Measurements from ENCODE around the gene SEPTIN8. TPM values are rescaled to one million over a fixed set of nuclear protein-coding genes. Genes with fewer than 3 reads are reported as not detected.
A peak's percentile ranks its signal among the peaks of the same experiment; 100 is the strongest.

The SEPTIN8 gene
- total and polyA plus RNA-seq, 2 of the 8 experiments (the other 6 are each of a cell fraction or from before 2014, with no cell fraction given) = 21.2 to 33.0 TPM

DNA sequence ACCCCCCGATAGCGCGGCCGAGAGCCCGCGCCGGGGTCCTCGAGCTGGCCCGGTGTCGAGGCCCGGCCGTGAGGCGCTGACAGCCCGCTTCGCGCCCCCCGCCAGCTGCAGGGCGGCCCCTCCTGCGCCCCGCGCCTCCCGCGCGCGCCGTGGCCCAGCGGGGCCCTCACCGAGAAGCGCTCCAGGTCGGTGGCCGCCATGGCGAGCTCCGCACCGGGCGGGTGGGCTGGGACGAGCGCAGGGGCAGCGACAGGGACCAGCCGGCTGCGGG lies 166 bp downstream of the SEPTIN8 start:
- DNase-seq (ENCODE audit: low read depth in 1 of 2, low spot score in 2 of 2) (no peak), FAIRE-seq (no peak)
- no peak overlapping the region for H2BK15ac ChIP-seq (ENCODE audit: low read length)
- H2BK5ac ChIP-seq (ENCODE audit: low read depth, low read length) = no peak overlapping the region
- POLR2A ChIA-PET (ENCODE audit: partially characterized antibody) = interaction anchor here (1.0 to 2.7 kb wide), 3 partner anchors 20 to 46 kb away, joined by 3 to 8 read pairs (median 3); partner anchors contain the start of gene CCNI2
- H3K56ac ChIP-seq (replicated peaks; ENCODE audit: insufficient read length, low read depth, low read length) = no peak overlapping the region
- H3K4ac ChIP-seq (replicated peaks; ENCODE audit: insufficient read length, low read depth, low read length) = no peak overlapping the region
- H3K79me2 ChIP-seq (ENCODE audit: control insufficient read depth in 1 of 2, insufficient read depth in 2 of 2, low read length in 2 of 2) = peaks cover 0 to 7% of the 10 kb centered on the region in 2 experiments; a peak in 1 of 4 replicates
- TF ChIP-seq YY1 (IDR thresholded peaks at IDR 0.05; ENCODE audit: low read depth, low read length) = no peak
- 0 out of 4 replicates have a peak, but pooled peaks of 1 of the 2 experiments have one; percentile 6 for TF ChIP-seq SIN3A (conservative IDR thresholded peaks at IDR 0.05 in 1 of 2, IDR thresholded peaks at IDR 0.05 in 1 of 2; ENCODE audit: low read depth in 1 of 2, low read length in 2 of 2)
- TF ChIP-seq CTBP2 (IDR thresholded peaks at IDR 0.05; ENCODE audit: borderline replicate concordance, insufficient read depth, insufficient read length, low read length) = no peak
- no peak for TF ChIP-seq JUN (IDR thresholded peaks at IDR 0.05; ENCODE audit: low read depth, low read length)
- H3K23me2 ChIP-seq (ENCODE audit: low read depth, low read length) = peaks cover 10% of the 10 kb centered on the region
- H2AFZ ChIP-seq (ENCODE audit: low read length) = no peak overlapping the region; the same call in 1 of the 2 replicates
- H2BK20ac ChIP-seq (ENCODE audit: low read length) = no peak overlapping the region
- H4K20me1 ChIP-seq (replicated peaks in 1 of 2; ENCODE audit: control insufficient read depth in 1 of 2, insufficient read depth in 2 of 2, low read length in 2 of 2) = peaks cover 3 to 9% of the 10 kb centered on the region in 2 experiments
- H4K8ac ChIP-seq (ENCODE audit: extremely low read depth, insufficient read depth, low read length) = peak overlapping the region; percentile 31; the same call in 1 of the 2 replicates
- no peak overlapping the region for H3K27ac ChIP-seq (ENCODE audit: low read depth, low read length)
- H3K23ac ChIP-seq (ENCODE audit: insufficient read length) = no peak overlapping the region
- no peak overlapping the region for H2AK5ac ChIP-seq (ENCODE audit: low read depth, low read length)
- H3K27me3 ChIP-seq (replicated peaks in 1 of 4; ENCODE audit: control insufficient read depth in 3 of 4, extremely low read depth in 1 of 4, insufficient read depth in 3 of 4, low read length in 3 of 4) = peaks cover 2 to 51% (median 34%) of the 10 kb centered on the region in 4 experiments
- 1% methylated on average over 19 of the region's 40 CpGs; no CpG with 5 or more reads in 1 of the 2 experiments for WGBS, 2 experiments (ENCODE audit: extremely low coverage in 1 of 2, insufficient coverage in 1 of 2, insufficient read length in 1 of 2, insufficient replicate concordance in 2 of 2, low coverage in 1 of 2, low lambda C conversion rate in 2 of 2, missing lambda C conversion rate in 1 of 2)
- H3K79me1 ChIP-seq (ENCODE audit: low read depth, low read length) = no peaks in the 10 kb centered on the region; the same call in 1 of the 2 replicates
- CTCF ChIA-PET (ENCODE audit: partially characterized antibody) = interaction anchor here (1.2 to 6.6 kb wide), 7 partner anchors 11 to 45 kb away, joined by 3 to 58 read pairs (median 7); no protein-coding TSS in a partner anchor
- H3K18ac ChIP-seq (ENCODE audit: extremely low read depth, low read length) = no peak overlapping the region
- H3K4me2 ChIP-seq (ENCODE audit: insufficient read depth in 1 of 2, low read depth in 2 of 2, low read length in 2 of 2) = peak overlapping the region; percentile 92 to 94
- peaks cover 0 to 12% (median 3%) of the 10 kb centered on the region in 4 experiments; a peak in 5 of 7 replicates for H3K4me1 ChIP-seq (replicated peaks in 1 of 4; ENCODE audit: control insufficient read depth in 3 of 4, insufficient read depth in 4 of 4, low read length in 3 of 4)
- H3K9me3 ChIP-seq (ENCODE audit: insufficient read depth in 2 of 2, low read depth in 1 of 2, low read length in 1 of 2) = no peaks in the 10 kb centered on the region
- no peak overlapping the region for H2BK12ac ChIP-seq (ENCODE audit: low read depth, low read length)
- H4K5ac ChIP-seq (ENCODE audit: insufficient read length, low read depth, low read length) = no peak overlapping the region
- no peaks in the 10 kb centered on the region for H3K36me3 ChIP-seq (ENCODE audit: control insufficient read depth in 2 of 4, insufficient read depth in 4 of 4, low read length in 3 of 4)
- no peak overlapping the region for H2BK120ac ChIP-seq (replicated peaks; ENCODE audit: low read depth, low read length)
- H3K9ac ChIP-seq (replicated peaks in 1 of 4; ENCODE audit: extremely low read depth in 1 of 4, low read depth in 3 of 4, low read length in 3 of 4) = peak overlapping the region in 1 of 4 experiments; percentile 64; a peak in 1 of 7 replicates
- H3K14ac ChIP-seq (ENCODE audit: insufficient read length) = no peak overlapping the region
- peak overlapping the region; percentile 68 to 75 (median 73) for H3K4me3 ChIP-seq (ENCODE audit: extremely low read depth in 1 of 4, insufficient read depth in 2 of 4, low read depth in 3 of 4, low read length in 4 of 4)
- H4K91ac ChIP-seq (replicated peaks; ENCODE audit: insufficient read length, low read length) = no peak overlapping the region

Measured in H1 (cell line).